ENCODE measurements around the gene MYH1.

GRCh38 chr17:10458701-10459100, 59.6 kb downstream of the MYH1 start:
- TF ChIP-seq CTCF (IDR thresholded peaks at IDR 0.05; ENCODE audit: low read length) (no peak), EZH2 (optimal IDR thresholded peaks at IDR 0.05; ENCODE audit: low read depth, low read length) (no peak)
